GM12891 (cell line): ENCODE results near the gene MICA.

ENCODE experiments used
- POLR2A ChIP-seq: IDR thresholded peaks from 2 replicates; pipeline ENCODE4 v1.6.1; 2011; ENCODE audit warnings: low read depth, low read length, control low read depth
- POLR2AphosphoS5 ChIP-seq: IDR thresholded peaks from 2 replicates; pipeline ENCODE4 v1.6.1; 2011; ENCODE audit warnings: low read depth, low read length, control low read depth
- TAF1 ChIP-seq: IDR thresholded peaks from 2 replicates; pipeline ENCODE4 v1.6.1; 2011; ENCODE audit warnings: low read depth, low read length, control low read depth

GRCh38 chr6:31400467-31401289 lies 2.7 kb upstream of the MICA start:
- peak; percentile 77 for TF ChIP-seq POLR2A
- TF ChIP-seq POLR2AphosphoS5: peak; percentile 74
- TF ChIP-seq TAF1: peak; percentile 28; the same call in 1 of the 2 replicates
